HepG2 (cell line): ENCODE data around the gene NUDT3. TPM values are rescaled to one million over a fixed set of nuclear protein-coding genes. Genes with fewer than 3 reads are reported as not detected.

Experiments
- ATAC-seq: fragments of 200-7000 bp; cut with Tn5 transposase; 3 replicates; pipeline ENCODE4 v1.9.1; 2020; ENCODE audit warnings: mild to moderate bottlenecking, moderate library complexity
- BruUV-seq: library from RNA; stranded (reverse); fragments of 400-500 nt; replicated peaks from 2 replicates; lab custom pipeline; 2021; lab: Mats Ljungman, UMichigan
- CTCF ChIA-PET: fragments of 300-600 bp; formaldehyde crosslinking; extraction: SDS; loops from one replicate; lab custom pipeline; 2021; ENCODE audit warnings: low total read pairs, inconsistent platforms, low intra/inter-chr PET ratio; lab: Yijun Ruan, JAX
- POLR2A ChIA-PET: fragments of 350-600 bp; sonication (Branson Sonifier 250); formaldehyde crosslinking; loops from one replicate; lab custom pipeline; 2020; ENCODE audit warnings: antibody characterized with exemption, inconsistent platforms; lab: Yijun Ruan, JAX
- DNase-seq: peaks from one replicate; pipeline ENCODE4 v3.0.0-alpha.2; 2015; ENCODE audit warnings: low spot score
- FAIRE-seq: peaks from 3 replicates; lab custom pipeline; 2011; peaks lifted over from hg19 to GRCh38; lab: Jason Lieb, UNC
- H2AFZ ChIP-seq: one replicate; pipeline ENCODE4 v1.6.1; 2011; ENCODE audit warnings: low read length, inconsistent platforms
- H3K27ac ChIP-seq: fragments of 300-600 bp; 3 replicates; pipeline ENCODE4 v1.8.0; 2011; ENCODE audit warnings: mixed run types, mild to moderate bottlenecking, mixed read lengths, low read length, inconsistent platforms; ENCODE audit not compliant: insufficient read depth; ENCODE audit errors: extremely low read length
- H3K27me3 ChIP-seq, 2 experiments: fragments of 200-600 bp in 1 of 2; 2 replicates in 1 of 2; 3 replicates in 1 of 2; pipeline versions ENCODE4 v1.6.0 to v1.8.0; 2011; ENCODE audit warnings: low read length in 2 of 2, mild to moderate bottlenecking in 2 of 2, moderate library complexity in 2 of 2, inconsistent platforms in 1 of 2; ENCODE audit not compliant: insufficient read depth in 2 of 2, control insufficient read depth in 1 of 2
- H3K36me3 ChIP-seq, 2 experiments: fragments of 200-600 bp in 1 of 2; replicated peaks in 1 of 2; 2 replicates in 1 of 2; 3 replicates in 1 of 2; pipeline versions ENCODE4 v1.5.1 to v1.8.0; 2011; ENCODE audit warnings: low read length in 2 of 2, inconsistent platforms in 1 of 2; ENCODE audit not compliant: insufficient read depth in 2 of 2, control insufficient read depth in 1 of 2
- H3K4me1 ChIP-seq: 2 replicates; pipeline ENCODE4 v1.5.1; 2012; ENCODE audit warnings: low read length, inconsistent platforms; ENCODE audit not compliant: insufficient read depth
- H3K4me2 ChIP-seq: 2 replicates; pipeline ENCODE4 v1.6.0; 2011; ENCODE audit warnings: low read depth, low read length, inconsistent platforms
- H3K4me3 ChIP-seq, 3 experiments: fragments of 200-600 bp in 1 of 3; sonication (generic), shearing (Covaris generic) in 1 of 3; replicated peaks in 1 of 3; 2 replicates each; pipeline ENCODE4 v1.5.1; 2011 to 2016; ENCODE audit warnings: low read length in 3 of 3, inconsistent platforms in 2 of 3, low read depth in 2 of 3, mild to moderate bottlenecking in 2 of 3, control low read depth in 1 of 3, mixed read lengths in 1 of 3; ENCODE audit not compliant: insufficient read depth in 1 of 3
- H3K79me2 ChIP-seq: one replicate; pipeline ENCODE4 v1.6.1; 2011; ENCODE audit warnings: low read length, inconsistent platforms; ENCODE audit not compliant: insufficient read depth
- H3K9ac ChIP-seq: 2 replicates; pipeline ENCODE4 v1.6.0; 2011; ENCODE audit warnings: mild to moderate bottlenecking, low read depth, low read length, inconsistent platforms; ENCODE audit not compliant: insufficient read depth
- H3K9me3 ChIP-seq: 2 replicates; pipeline ENCODE4 v1.5.1; 2012; ENCODE audit warnings: mild to moderate bottlenecking, low read length
- H4K20me1 ChIP-seq: 2 replicates; pipeline ENCODE4 v1.6.0; 2011; ENCODE audit warnings: inconsistent platforms, mild to moderate bottlenecking, low read length, moderate library complexity; ENCODE audit not compliant: insufficient read depth
- CREB1 ChIP-seq, 2 experiments: fragments of 450-650 bp in 1 of 2; IDR thresholded peaks; 2 replicates each; pipeline ENCODE4 v1.6.1; 2016 to 2017; ENCODE audit warnings: control low read depth in 1 of 2, mild to moderate bottlenecking in 1 of 2, missing compliant biosample characterization in 1 of 2, missing genetic modification characterization in 1 of 2
- ETV5 ChIP-seq: IDR thresholded peaks from 2 replicates; pipeline ENCODE4 v1.6.1; 2018; ENCODE audit warnings: missing biosample characterization, missing genetic modification reagents, inconsistent platforms, borderline replicate concordance
- HNF4G ChIP-seq, 2 experiments: sonication (generic) in 1 of 2; formaldehyde crosslinking in 1 of 2; IDR thresholded peaks; 2 replicates each; pipeline versions ENCODE4 v1.4.0 to v1.6.1; 2011 to 2020; ENCODE audit warnings: borderline replicate concordance in 2 of 2, low read depth in 2 of 2, mild to moderate bottlenecking in 2 of 2, low read length in 1 of 2, missing genetic modification reagents in 1 of 2, moderate library complexity in 1 of 2
- PTBP1 ChIP-seq: fragments of 200-400 bp; formaldehyde crosslinking; IDR thresholded peaks from 2 replicates; pipeline ENCODE4 v1.6.1; 2018; ENCODE audit warnings: low read length, low read depth; ENCODE audit not compliant: poor library complexity, severe bottlenecking
- WGBS: methylation state at CpG from one replicate; pipeline ENCODE4 v1.1.6; 2017; ENCODE audit warnings: low lambda C conversion rate; 5-methylcytosine and 5-hydroxymethylcytosine counted together
- in situ Hi-C: cut with HindIII; loops from 2 replicates; pipeline ENCODE4 v1.10.0; 2017; ENCODE audit warnings: low pct_unique_long_range_greater_than_20kb; ENCODE audit not compliant: extremely low pct_ligation_motif_present
- intact Hi-C: fragments of 100-400 bp; cut with micrococcal nuclease; formaldehyde crosslinking; loops from one replicate; pipeline ENCODE4 v1.10.0; 2022; ENCODE audit not compliant: unreplicated experiment
- polyA plus RNA-seq, 8 experiments: library from polyadenylated mRNA; depleted of rRNA in 3 of 8; stranded (reverse) in 7 of 8; unstranded in 1 of 8; fragments of >200 nt; fragmentation: Illumina TruSeq in 4 of 8; extraction: Trizol in 4 of 8; gene quantifications; 2 replicates each; pipeline versions ENCODE4 v1.2.1 to v1.2.3, GENCODE V29; 2011 to 2016; ENCODE audit warnings: low read depth in 4 of 8, missing spikeins in 1 of 8, mixed read lengths in 1 of 8; ENCODE audit not compliant: insufficient read depth in 1 of 8
- total RNA-seq, 5 experiments: library from RNA; depleted of rRNA; stranded (reverse); fragments of >200 nt; fragmentation: Illumina TruSeq; extraction: Trizol; gene quantifications; 2 replicates each; pipeline ENCODE4 v1.2.3, GENCODE V29; 2016; ENCODE audit warnings: low read depth in 1 of 5
- TF ChIP-seq, protein P1 (sequence below): sonication (generic); formaldehyde crosslinking; IDR thresholded peaks from 2 replicates; pipeline ENCODE4 v1.5.0; 2020; ENCODE audit warnings: missing genetic modification reagents
- TF ChIP-seq, protein P2 (sequence below): sonication (generic); formaldehyde crosslinking; IDR thresholded peaks from 2 replicates; pipeline ENCODE4 v1.4.0; 2020; ENCODE audit warnings: mild to moderate bottlenecking, missing genetic modification reagents
- TF ChIP-seq, protein P3 (sequence below): sonication (generic); formaldehyde crosslinking; IDR thresholded peaks from 2 replicates; pipeline ENCODE4 v1.4.0; 2020; ENCODE audit warnings: missing genetic modification reagents, borderline replicate concordance

The NUDT3 gene
- total and polyA plus RNA-seq, 2 of the 13 experiments (the other 11 are each of a cell fraction or from before 2014, with no cell fraction given): 20.2 to 20.6 TPM

DNA sequence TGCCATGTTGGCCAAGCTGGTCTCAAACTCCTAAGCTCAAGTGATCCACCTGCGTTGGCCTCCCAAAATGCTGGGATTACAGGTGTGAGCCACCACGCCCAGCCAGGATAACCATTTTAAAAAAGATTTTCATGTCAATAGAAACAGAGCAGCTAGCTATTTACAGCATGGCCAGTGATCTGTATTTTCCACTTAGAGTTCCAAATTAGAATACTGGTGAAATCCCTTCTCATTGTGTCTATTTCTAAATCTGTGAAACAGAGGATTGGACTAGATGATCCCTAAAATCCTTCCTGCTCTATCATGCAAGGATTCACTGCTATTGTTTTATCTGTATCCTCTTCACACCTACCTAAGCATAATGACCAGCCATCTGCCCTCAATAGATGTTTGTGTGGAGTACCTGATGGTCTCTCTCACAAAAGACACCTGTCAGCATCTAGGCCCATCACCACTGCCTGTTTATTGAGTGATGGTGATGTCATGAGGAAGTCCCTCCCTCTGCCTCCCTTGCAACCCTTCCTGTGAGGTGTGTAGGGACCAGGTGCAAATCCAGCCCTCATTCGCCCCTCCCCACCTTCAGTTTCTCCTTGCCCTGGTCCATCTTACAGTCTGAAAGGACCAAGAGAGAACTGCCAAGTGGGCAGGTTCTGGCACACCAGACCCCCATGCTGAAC is 117.2 kb downstream of the NUDT3 start:
- BruUV-seq: no TSS peak
- H3K4me2 ChIP-seq: no peak overlapping the region
- no peak for ATAC-seq
- FAIRE-seq: no peak
- no peaks in the 10 kb centered on the region for H3K79me2 ChIP-seq
- no peaks in the 10 kb centered on the region for H3K9me3 ChIP-seq
- H3K4me3 ChIP-seq: no peak overlapping the region
- CTCF ChIA-PET: no interaction called here
- 98% methylated on average over 3 of the region's 3 CpGs for WGBS
- no peak overlapping the region for H2AFZ ChIP-seq
- no peaks in the 10 kb centered on the region for H3K36me3 ChIP-seq
- H3K27ac ChIP-seq: no peak overlapping the region
- TF ChIP-seq CREB1 (IDR thresholded peaks at IDR 0.05) (peak; percentile 20; the same call in 1 of the 2 replicates), CREB1 (CRISPR knock-in tag; IDR thresholded peaks at IDR 0.05) (no peak)
- TF ChIP-seq, protein P1, sequence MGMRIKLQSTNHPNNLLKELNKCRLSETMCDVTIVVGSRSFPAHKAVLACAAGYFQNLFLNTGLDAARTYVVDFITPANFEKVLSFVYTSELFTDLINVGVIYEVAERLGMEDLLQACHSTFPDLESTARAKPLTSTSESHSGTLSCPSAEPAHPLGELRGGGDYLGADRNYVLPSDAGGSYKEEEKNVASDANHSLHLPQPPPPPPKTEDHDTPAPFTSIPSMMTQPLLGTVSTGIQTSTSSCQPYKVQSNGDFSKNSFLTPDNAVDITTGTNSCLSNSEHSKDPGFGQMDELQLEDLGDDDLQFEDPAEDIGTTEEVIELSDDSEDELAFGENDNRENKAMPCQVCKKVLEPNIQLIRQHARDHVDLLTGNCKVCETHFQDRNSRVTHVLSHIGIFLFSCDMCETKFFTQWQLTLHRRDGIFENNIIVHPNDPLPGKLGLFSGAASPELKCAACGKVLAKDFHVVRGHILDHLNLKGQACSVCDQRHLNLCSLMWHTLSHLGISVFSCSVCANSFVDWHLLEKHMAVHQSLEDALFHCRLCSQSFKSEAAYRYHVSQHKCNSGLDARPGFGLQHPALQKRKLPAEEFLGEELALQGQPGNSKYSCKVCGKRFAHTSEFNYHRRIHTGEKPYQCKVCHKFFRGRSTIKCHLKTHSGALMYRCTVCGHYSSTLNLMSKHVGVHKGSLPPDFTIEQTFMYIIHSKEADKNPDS (CRISPR knock-in tag): no peak
- TF ChIP-seq, all 625 proteins: peak for 1
- POLR2A ChIA-PET: no interaction called here
- no peak for DNase-seq
- H3K9ac ChIP-seq: no peak overlapping the region
- H4K20me1 ChIP-seq: no peaks in the 10 kb centered on the region
- peaks cover 52% of the 10 kb centered on the region for H3K4me1 ChIP-seq
- in situ Hi-C loops (no loop called here), intact Hi-C loops (no loop called here)
- H3K27me3 ChIP-seq: no peaks in the 10 kb centered on the region

DNA sequence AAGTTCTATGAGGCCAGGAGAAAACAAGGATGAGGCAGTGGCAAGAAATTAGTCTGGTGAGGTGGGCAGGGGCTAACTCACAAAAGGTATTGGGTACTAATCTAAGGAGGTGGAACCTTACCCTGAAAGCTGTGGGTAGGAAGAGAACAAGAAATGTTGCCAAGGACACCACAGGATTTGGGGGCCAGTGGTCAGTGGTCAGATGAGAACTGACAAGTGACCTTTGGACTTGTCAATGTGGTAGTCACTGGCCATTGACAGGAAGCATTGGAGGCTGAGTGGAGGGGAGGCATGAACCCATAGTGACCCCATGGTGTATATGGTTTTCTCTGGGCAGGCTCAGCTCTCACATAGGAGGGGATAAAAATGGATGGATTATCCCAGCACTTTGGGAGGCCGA is 118.3 kb downstream of the NUDT3 start:
- FAIRE-seq (no peak), DNase-seq (peak; percentile 36), ATAC-seq (no peak)
- Histone ChIP-seq H3K4me3 (no peak overlapping the region), H3K27me3 (no peaks in the 10 kb centered on the region), H3K4me2 (peak overlapping the region; percentile 49; the same call in 1 of the 2 replicates), H3K36me3 (no peaks in the 10 kb centered on the region), H3K9ac (no peak overlapping the region), H3K27ac (no peak overlapping the region), H2AFZ (no peak overlapping the region), H3K4me1 (peaks cover 57% of the 10 kb centered on the region), H3K9me3 (no peaks in the 10 kb centered on the region), H4K20me1 (no peaks in the 10 kb centered on the region), H3K79me2 (no peaks in the 10 kb centered on the region)
- in situ Hi-C loops (no loop called here), intact Hi-C loops (no loop called here)
- ChIA-PET POLR2A (no interaction called here), CTCF (no interaction called here)
- 100% methylated on average over 1 of the region's 1 CpG for WGBS
- BruUV-seq: no TSS peak
- TF ChIP-seq PTBP1 (no peak), HNF4G (IDR thresholded peaks at IDR 0.05; ENCODE audit: borderline replicate concordance, low read depth, low read length) (0 out of 2 replicates have a peak, but pooled peaks have one; percentile 37), HNF4G (CRISPR knock-in tag; IDR thresholded peaks at IDR 0.05; ENCODE audit: borderline replicate concordance, low read depth) (no peak), ETV5 (CRISPR knock-in tag) (0 out of 2 replicates have a peak, but pooled peaks have one; percentile 30)
- TF ChIP-seq, protein P2, sequence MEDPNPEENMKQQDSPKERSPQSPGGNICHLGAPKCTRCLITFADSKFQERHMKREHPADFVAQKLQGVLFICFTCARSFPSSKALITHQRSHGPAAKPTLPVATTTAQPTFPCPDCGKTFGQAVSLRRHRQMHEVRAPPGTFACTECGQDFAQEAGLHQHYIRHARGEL (CRISPR knock-in tag): no peak
- TF ChIP-seq, protein P3, sequence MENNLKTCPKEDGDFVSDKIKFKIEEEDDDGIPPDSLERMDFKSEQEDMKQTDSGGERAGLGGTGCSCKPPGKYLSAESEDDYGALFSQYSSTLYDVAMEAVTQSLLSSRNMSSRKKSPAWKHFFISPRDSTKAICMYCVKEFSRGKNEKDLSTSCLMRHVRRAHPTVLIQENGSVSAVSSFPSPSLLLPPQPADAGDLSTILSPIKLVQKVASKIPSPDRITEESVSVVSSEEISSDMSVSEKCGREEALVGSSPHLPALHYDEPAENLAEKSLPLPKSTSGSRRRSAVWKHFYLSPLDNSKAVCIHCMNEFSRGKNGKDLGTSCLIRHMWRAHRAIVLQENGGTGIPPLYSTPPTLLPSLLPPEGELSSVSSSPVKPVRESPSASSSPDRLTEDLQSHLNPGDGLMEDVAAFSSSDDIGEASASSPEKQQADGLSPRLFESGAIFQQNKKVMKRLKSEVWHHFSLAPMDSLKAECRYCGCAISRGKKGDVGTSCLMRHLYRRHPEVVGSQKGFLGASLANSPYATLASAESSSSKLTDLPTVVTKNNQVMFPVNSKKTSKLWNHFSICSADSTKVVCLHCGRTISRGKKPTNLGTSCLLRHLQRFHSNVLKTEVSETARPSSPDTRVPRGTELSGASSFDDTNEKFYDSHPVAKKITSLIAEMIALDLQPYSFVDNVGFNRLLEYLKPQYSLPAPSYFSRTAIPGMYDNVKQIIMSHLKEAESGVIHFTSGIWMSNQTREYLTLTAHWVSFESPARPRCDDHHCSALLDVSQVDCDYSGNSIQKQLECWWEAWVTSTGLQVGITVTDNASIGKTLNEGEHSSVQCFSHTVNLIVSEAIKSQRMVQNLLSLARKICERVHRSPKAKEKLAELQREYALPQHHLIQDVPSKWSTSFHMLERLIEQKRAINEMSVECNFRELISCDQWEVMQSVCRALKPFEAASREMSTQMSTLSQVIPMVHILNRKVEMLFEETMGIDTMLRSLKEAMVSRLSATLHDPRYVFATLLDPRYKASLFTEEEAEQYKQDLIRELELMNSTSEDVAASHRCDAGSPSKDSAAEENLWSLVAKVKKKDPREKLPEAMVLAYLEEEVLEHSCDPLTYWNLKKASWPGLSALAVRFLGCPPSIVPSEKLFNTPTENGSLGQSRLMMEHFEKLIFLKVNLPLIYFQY (CRISPR knock-in tag): no peak
